OCI-LY1 (cell line): Measurements from ENCODE around the gene LATS2.

Source experiments
- H2AFZ ChIP-seq: fragments of 200-600 bp; sonication (generic), shearing (Covaris generic); 2 replicates; pipeline ENCODE4 v1.6.0; 2014; ENCODE audit warnings: antibody characterized with exemption, mild to moderate bottlenecking, low read length
- H3F3A ChIP-seq: fragments of 200-600 bp; sonication (generic), shearing (Covaris generic); 2 replicates; pipeline ENCODE4 v1.6.0; 2014; ENCODE audit warnings: mild to moderate bottlenecking, antibody characterized with exemption, low read length, moderate library complexity; ENCODE audit not compliant: insufficient read depth
- H3K27ac ChIP-seq: fragments of 200-600 bp; sonication (generic); 2 replicates; pipeline ENCODE4 v1.5.1; 2014; ENCODE audit warnings: low read length, mixed run types, mild to moderate bottlenecking, low read depth; ENCODE audit not compliant: poor library complexity, severe bottlenecking
- H3K27me3 ChIP-seq: fragments of 200-600 bp; sonication (generic); 2 replicates; pipeline ENCODE4 v1.6.0; 2014; ENCODE audit warnings: antibody characterized with exemption, mild to moderate bottlenecking, low read length, moderate library complexity; ENCODE audit not compliant: insufficient read depth
- H3K36me3 ChIP-seq: fragments of 200-600 bp; sonication (generic); 2 replicates; pipeline ENCODE4 v1.6.1; 2014; ENCODE audit warnings: mild to moderate bottlenecking, antibody characterized with exemption, low read length, moderate library complexity, mixed read lengths; ENCODE audit not compliant: insufficient read depth
- H3K4me1 ChIP-seq: fragments of 200-600 bp; sonication (generic); 2 replicates; pipeline ENCODE4 v1.5.1; 2014; ENCODE audit warnings: mild to moderate bottlenecking, low read length, moderate library complexity; ENCODE audit not compliant: insufficient read depth, severe bottlenecking
- H3K4me2 ChIP-seq: fragments of 200-600 bp; sonication (generic), shearing (Covaris generic); 2 replicates; pipeline ENCODE4 v1.6.1; 2014; ENCODE audit warnings: low read length
- H3K4me3 ChIP-seq: fragments of 200-600 bp; sonication (generic); 2 replicates; pipeline ENCODE4 v1.5.1; 2014; ENCODE audit warnings: low read length, low read depth, mild to moderate bottlenecking, mixed read lengths; ENCODE audit not compliant: poor library complexity, severe bottlenecking
- H3K79me2 ChIP-seq: fragments of 200-600 bp; shearing (Covaris generic); 2 replicates; pipeline ENCODE4 v1.6.1; 2016; ENCODE audit warnings: mixed run types, low read length, mixed read lengths; ENCODE audit not compliant: insufficient read depth
- H3K9ac ChIP-seq: fragments of 200-600 bp; sonication (generic), shearing (Covaris generic); 2 replicates; pipeline ENCODE4 v1.6.1; 2014; ENCODE audit warnings: mild to moderate bottlenecking, low read length, mixed read lengths
- H3K9me2 ChIP-seq: fragments of 200-600 bp; sonication (generic), shearing (Covaris generic); 2 replicates; pipeline ENCODE4 v1.6.1; 2014; ENCODE audit warnings: low read depth, mild to moderate bottlenecking, low read length, mixed read lengths
- H3K9me3 ChIP-seq: fragments of 200-600 bp; shearing (Covaris generic); 2 replicates; pipeline ENCODE4 v1.6.1; 2014; ENCODE audit warnings: low read length, mixed read lengths
- H4K20me1 ChIP-seq: fragments of 200-600 bp; sonication (generic), shearing (Covaris generic); 2 replicates; pipeline ENCODE4 v1.6.0; 2016; ENCODE audit warnings: mild to moderate bottlenecking, low read length; ENCODE audit not compliant: insufficient read depth
- EZH2 ChIP-seq: fragments of 200-600 bp; sonication (generic), shearing (Covaris generic); IDR thresholded peaks from 2 replicates; pipeline ENCODE4 v1.8.0; 2017; ENCODE audit warnings: borderline replicate concordance, mixed run types, mild to moderate bottlenecking, antibody characterized with exemption, low read length, moderate library complexity, mixed read lengths
- TF ChIP-seq, protein P1 (sequence below): fragments of 200-600 bp; sonication (generic), shearing (Covaris generic); IDR thresholded peaks from 2 replicates; pipeline ENCODE4 v1.5.1; 2017; ENCODE audit warnings: mild to moderate bottlenecking, antibody characterized with exemption, low read length, moderate library complexity, mixed read lengths

The LATS2 gene

DNA sequence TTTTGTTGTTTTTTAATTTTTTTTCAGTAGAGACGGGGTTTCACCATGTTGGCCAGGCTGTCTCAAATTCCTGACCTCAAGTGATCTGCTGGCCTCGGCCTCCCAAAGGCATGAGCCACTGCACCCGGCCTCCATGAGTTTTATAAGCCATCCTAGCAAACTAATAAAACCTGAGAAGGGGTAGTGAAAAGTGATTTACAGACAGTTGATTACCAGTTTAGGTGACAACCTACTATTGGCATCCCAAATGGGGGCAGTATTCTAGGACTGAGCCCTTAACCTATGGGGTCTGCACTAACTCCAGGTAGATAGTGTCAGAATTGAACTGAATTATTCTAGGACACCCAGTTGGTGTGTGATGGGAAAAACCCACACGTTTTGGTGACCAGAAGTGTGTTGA, 6.5 kb upstream of the LATS2 start:
- H4K20me1 ChIP-seq, result no peaks in the 10 kb centered on the region
- H3K4me3 ChIP-seq, result no peak overlapping the region

DNA sequence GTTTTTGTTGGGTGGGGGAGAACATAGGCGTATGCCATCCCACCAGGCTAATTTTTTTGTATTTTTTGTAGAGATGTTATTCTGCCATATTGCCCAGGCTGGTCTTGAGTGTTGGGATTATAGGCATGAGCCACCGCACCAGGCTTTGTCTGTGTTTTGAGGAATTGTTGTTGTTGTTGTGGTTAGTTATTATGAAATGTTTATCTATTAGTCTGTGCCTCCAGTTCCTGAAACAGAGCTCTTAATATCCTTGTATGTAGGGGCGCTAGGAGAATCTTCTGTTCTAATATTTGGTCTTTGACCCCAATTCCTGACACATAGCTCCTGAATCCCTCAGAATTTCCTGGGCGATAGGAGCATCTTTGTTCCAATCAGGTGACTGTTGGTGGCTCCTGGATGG, 5.6 kb upstream of the LATS2 start:
- H3K27me3 ChIP-seq, result no peaks in the 10 kb centered on the region
- no peak overlapping the region for H2AFZ ChIP-seq
- no peaks in the 10 kb centered on the region for H3K4me1 ChIP-seq
- H3K9ac ChIP-seq, result no peak overlapping the region
- H3K9me2 ChIP-seq, result no peaks in the 10 kb centered on the region
- no peaks in the 10 kb centered on the region for H3K79me2 ChIP-seq
- H3F3A ChIP-seq, result no peaks in the 10 kb centered on the region
- no peak overlapping the region for H3K27ac ChIP-seq
- no peak overlapping the region for H3K4me2 ChIP-seq
- TF ChIP-seq, protein P1, sequence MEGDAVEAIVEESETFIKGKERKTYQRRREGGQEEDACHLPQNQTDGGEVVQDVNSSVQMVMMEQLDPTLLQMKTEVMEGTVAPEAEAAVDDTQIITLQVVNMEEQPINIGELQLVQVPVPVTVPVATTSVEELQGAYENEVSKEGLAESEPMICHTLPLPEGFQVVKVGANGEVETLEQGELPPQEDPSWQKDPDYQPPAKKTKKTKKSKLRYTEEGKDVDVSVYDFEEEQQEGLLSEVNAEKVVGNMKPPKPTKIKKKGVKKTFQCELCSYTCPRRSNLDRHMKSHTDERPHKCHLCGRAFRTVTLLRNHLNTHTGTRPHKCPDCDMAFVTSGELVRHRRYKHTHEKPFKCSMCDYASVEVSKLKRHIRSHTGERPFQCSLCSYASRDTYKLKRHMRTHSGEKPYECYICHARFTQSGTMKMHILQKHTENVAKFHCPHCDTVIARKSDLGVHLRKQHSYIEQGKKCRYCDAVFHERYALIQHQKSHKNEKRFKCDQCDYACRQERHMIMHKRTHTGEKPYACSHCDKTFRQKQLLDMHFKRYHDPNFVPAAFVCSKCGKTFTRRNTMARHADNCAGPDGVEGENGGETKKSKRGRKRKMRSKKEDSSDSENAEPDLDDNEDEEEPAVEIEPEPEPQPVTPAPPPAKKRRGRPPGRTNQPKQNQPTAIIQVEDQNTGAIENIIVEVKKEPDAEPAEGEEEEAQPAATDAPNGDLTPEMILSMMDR, result no peak
- TF ChIP-seq EZH2, result no peak
- no peak overlapping the region for H3K4me3 ChIP-seq
- H4K20me1 ChIP-seq, result no peaks in the 10 kb centered on the region
- H3K36me3 ChIP-seq, result no peaks in the 10 kb centered on the region
- no peaks in the 10 kb centered on the region for H3K9me3 ChIP-seq

More for the DNA sequence above, 6.5 kb upstream of the LATS2 start:
- H3K4me2 ChIP-seq, result no peak overlapping the region
- no peak overlapping the region for H3K27ac ChIP-seq
- TF ChIP-seq, protein P1, result no peak
- no peak for TF ChIP-seq EZH2
- H3K36me3 ChIP-seq, result no peaks in the 10 kb centered on the region
- H2AFZ ChIP-seq, result no peak overlapping the region
- no peaks in the 10 kb centered on the region for H3K79me2 ChIP-seq
- H3K27me3 ChIP-seq, result no peaks in the 10 kb centered on the region
- no peaks in the 10 kb centered on the region for H3F3A ChIP-seq
- H3K4me1 ChIP-seq, result no peaks in the 10 kb centered on the region
- no peaks in the 10 kb centered on the region for H3K9me3 ChIP-seq
- H3K9me2 ChIP-seq, result no peaks in the 10 kb centered on the region
- H3K9ac ChIP-seq, result no peak overlapping the region

GRCh38 chr13:21065686-21066085, 4.3 kb upstream of the LATS2 start:
- Histone ChIP-seq H3K9me3 (no peaks in the 10 kb centered on the region), H3K4me2 (no peak overlapping the region), H3K79me2 (no peaks in the 10 kb centered on the region), H3K4me3 (no peak overlapping the region), H3F3A (no peaks in the 10 kb centered on the region), H3K27ac (no peak overlapping the region), H3K9me2 (no peaks in the 10 kb centered on the region), H3K4me1 (no peaks in the 10 kb centered on the region), H3K27me3 (no peaks in the 10 kb centered on the region), H2AFZ (no peak overlapping the region), H4K20me1 (no peaks in the 10 kb centered on the region), H3K9ac (no peak overlapping the region), H3K36me3 (no peaks in the 10 kb centered on the region)
- TF ChIP-seq, protein P1, result no peak
- TF ChIP-seq EZH2, result no peak
